H1 (cell line): Measurements from ENCODE around the gene MCEMP1.

Experiments used
- TF ChIP-seq, protein P1 (sequence below): IDR thresholded peaks from 2 replicates; pipeline ENCODE4 v1.6.1; 2011; ENCODE audit warnings: low read length, improper control_type of control experiment
- TF ChIP-seq, protein P2 (sequence below): IDR thresholded peaks from 2 replicates; pipeline ENCODE4 v1.6.1; 2012; ENCODE audit warnings: inconsistent platforms

DNA sequence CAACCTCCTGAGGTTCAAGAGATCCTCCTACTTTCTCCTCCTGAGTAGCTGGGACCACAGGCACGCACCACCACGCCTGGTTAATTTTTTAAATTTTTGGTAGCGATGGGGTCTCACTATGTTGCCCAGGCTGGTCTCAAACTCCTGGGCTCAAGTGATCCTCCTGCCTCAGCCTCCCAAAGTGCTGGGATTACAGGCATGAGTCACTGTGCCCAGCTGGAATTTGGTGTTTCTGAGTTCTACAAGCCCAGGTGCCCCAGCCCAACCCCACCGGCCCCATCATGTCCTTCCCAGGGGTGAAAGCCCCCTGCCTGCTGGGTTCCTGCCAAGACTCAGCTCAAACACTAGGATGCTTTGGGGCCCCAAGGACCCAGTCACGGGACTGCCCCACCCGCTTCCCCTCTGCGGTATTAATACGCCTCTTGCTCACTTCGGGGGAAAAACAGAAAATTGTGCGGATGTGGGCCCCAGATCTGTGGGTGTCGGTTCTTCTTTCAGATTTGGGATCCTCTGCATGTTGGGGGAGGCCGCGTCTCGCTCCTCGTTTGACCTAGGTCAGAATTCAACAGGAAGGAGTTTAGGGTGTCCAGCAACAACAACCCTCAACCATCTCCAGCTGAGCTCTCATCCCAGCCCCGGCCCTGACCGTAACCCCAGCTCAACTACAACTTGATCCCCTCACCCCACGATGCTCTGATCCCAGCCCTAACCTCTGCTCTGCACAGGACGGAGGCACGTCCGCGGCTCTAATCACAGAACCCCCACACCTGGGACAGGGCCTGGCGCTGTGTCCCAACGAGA is 28.7 kb downstream of the MCEMP1 start:
- TF ChIP-seq, protein P1, sequence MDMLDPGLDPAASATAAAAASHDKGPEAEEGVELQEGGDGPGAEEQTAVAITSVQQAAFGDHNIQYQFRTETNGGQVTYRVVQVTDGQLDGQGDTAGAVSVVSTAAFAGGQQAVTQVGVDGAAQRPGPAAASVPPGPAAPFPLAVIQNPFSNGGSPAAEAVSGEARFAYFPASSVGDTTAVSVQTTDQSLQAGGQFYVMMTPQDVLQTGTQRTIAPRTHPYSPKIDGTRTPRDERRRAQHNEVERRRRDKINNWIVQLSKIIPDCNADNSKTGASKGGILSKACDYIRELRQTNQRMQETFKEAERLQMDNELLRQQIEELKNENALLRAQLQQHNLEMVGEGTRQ, result no peak
- TF ChIP-seq, protein P2, sequence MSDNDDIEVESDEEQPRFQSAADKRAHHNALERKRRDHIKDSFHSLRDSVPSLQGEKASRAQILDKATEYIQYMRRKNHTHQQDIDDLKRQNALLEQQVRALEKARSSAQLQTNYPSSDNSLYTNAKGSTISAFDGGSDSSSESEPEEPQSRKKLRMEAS, result no peak
